NCI-H128 (cell line): Measurements from ENCODE around the gene ZNF407.

Source experiments
- DNase-seq: peaks from one replicate; lab custom pipeline; 2025; ENCODE audit not compliant: unreplicated experiment; lab: John Stamatoyannopoulos, UW

Gene ZNF407

DNA sequence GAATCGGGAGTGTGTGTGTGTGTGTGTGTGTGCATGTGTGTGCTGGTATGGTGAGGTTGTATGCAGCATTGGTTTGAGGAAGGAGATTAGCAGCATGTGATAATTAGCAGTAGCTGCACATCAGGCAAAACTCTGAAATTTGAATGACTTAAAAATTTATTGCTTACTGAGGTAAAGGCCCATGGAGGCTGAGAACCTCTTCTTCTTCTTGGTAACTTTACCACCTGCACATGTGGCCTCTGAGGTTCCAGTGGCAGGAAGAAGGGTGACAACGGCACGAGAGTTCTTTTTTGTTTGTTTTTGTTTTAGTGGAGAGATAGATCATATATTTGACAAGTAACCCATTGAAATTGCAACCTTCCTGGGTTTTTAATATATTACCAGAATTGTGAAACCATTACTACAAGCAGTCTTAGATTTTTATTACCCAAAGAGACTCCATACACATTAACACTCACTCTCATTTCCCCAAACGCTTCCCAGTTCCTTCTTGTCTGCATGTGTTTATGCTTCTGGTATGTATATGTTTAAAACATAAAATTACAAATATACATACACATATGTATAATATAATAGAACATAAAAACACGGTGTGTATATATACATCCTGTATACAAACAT lies 319.2 kb downstream of the ZNF407 start:
- DNase-seq = no peak

DNA sequence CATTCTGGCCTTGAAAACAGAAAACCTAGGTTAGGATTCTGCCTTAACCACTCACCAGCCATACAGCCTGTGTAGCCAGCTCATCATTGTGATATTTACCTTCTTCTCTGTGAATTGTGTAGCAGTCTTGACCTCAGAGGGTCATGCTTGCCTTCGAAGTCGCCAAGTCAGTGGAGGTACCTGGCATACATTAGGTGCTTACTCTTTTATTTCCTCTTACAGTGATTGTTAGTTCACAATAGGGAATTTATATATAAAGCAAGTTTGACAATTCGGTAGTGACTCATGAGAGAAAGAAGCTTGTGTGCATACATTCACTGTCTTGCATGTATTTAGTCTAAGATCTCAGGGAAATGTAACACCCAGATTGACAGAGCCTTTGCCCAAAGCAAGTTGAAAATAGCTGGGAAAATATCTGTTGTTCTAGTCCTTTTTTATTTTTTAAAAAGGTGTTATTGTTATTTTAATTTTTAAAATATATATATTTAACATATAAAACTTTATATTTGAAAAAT lies 320.7 kb downstream of the ZNF407 start:
- DNase-seq = no peak

DNA sequence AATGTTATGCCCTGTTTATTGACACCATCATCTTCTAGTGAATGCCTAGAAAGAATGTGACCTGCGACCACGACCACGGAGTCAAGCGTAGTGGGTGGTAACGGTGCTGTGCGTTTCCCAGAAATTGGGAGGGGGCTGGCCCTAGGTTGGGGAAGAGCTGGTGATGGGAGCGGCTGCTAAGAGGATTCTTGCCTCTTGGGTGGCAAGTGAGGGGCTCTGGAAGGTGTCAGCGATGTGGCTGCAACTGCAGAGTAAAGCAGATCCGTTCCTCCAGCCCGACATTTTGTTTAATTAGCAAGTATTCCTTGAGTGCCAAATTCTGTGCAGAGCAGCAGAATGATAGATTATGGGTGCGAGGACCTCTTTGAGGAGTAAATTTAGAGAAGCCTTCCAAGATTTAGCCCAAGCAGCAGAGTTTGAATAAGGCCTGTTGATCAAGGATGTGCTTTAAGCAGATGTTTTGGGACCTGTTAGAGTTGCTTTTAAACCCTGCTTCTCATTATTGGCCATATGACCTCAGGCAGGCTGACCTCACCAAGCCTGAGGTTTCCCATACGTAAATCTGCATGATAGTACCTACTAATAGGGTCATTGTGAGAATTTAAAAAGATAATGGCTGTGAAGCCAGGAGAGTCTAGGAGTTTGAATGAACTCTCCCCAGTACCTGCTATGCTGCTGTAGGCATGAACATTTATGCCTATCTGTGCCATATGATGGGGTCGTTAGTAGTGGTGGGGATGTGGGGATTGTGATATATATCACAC lies 323.6 kb downstream of the ZNF407 start:
- no peak for DNase-seq

DNA sequence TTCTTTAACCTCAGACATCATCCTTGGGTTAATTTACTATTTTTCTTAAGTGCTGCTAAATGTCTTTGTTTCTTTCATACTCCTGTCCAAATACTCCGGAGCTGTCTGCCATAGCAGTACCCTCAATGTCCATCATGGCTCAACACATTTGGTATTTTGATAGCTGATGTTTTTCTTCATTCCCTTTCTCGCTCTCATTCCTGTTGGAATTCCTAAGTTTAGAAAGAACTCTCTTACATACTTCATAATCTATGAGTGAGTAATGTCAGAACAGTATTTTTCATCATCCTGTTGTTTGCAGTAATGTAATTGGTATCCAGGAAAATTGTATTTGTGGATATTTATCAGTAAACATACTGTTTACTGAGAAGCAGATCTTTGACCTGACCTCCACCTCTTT lies 328.4 kb downstream of the ZNF407 start:
- DNase-seq = no peak

DNA sequence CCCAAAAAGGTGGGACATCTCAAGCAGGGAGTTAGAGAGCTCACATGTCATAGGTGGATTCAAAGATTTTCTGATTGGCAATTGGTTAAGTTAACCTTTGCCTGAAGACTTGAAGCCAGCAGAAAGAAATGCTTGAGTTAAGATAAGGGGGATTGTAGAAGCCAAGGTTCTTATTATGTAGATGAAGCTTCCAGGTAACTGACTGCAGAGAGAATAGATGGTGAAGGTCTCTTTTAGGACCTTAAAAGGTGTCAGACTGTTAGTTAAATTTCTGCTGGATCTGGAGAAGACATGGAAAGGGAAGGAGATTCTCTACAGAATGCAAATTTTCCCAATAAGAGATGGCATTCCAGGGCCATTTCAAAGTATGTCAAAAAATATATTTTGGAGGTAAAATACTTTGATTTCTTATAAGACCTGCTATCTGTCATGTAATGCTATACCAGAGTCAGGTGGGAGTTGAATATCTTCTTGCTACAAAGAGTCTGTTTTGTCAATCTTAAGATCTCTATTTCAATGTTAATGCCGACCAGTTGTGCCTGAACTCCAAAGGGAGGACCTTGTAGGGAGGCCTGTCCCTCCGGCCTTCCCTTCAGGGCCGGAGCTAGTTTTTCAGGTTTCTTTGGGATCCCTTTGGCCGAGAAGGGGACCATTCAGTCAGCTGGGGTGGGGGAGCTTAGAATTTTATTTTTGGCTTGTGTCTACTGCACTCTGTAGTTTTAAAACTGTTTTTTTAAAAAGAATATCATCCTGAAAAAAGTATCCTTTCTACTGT lies 330.7 kb downstream of the ZNF407 start:
- DNase-seq = no peak

DNA sequence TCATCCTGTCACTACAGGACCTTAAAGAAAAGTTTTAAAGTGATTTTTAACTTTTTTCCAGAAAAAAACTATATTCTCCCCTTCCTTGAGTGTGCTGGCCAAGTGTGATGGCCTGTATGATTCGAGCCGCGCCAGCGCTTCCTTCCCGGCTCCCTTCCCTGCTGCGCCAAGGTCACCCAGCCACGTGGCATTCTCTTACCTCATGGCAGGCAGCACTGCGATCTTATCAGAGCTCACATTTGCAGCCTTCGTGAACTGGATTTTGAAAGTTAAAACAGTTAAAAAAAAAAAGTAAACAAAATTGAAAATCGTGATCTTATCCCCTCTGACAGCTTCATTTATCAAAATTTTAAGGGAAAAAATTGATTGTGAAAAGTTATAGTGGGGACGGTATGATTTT lies 331.4 kb downstream of the ZNF407 start:
- DNase-seq = no peak

DNA sequence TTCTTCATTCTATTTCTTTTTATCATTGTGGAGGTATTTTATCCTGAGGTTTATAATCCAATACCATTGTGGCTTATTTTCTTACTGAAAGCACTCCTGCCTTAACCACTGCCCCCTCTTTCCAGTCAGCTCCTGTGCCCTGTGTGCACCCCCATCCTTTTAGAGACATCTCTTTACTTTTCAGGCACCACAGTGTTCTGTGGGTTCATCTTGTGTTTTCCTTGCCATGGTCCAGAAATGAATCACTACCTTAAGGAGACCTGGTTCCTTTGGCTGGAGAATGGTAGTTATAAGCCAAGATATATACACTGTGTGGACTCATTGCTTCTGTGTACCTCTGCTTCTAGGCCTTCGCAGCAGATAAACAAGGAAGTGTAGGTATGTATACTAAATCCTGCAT lies 332.9 kb downstream of the ZNF407 start:
- no peak for DNase-seq

DNA sequence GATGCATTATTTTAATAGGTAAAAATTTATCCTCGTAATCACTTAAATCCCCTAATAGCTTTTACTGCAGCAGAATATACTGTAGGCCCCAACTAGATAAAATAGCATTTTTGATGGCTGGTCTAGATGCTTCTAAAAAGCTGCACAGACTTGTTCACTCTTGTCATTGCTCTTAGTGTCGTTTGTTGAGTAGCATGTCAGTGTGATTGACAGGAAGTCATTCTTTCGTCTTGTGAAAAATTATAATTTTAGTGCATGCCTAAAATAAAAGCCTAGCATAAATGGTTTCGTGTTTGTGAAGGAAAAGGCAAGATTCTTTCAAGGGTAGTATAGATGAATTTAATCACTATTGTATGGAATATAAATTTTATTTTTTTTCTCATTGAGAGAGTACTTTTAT lies 336.3 kb downstream of the ZNF407 start:
- no peak for DNase-seq

DNA sequence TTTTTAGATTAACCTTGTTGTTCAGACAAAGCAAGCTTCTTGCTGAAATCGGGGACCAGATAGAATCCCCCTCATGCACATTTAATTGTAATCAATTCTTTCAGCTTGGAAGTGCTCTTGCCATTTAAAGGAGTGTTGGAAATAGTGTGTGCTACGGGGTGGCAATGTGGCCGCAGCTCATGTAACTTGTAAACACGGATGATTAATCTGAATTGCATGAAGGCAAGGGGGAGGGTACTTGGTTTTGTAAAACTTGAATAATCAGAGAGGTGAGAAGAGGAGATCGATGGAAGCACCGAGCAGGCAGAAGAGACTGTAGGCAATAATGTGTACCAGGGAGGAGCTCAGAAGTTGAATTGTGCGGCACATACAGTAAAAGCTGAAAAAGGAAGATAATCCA lies 337.8 kb downstream of the ZNF407 start:
- no peak for DNase-seq

DNA sequence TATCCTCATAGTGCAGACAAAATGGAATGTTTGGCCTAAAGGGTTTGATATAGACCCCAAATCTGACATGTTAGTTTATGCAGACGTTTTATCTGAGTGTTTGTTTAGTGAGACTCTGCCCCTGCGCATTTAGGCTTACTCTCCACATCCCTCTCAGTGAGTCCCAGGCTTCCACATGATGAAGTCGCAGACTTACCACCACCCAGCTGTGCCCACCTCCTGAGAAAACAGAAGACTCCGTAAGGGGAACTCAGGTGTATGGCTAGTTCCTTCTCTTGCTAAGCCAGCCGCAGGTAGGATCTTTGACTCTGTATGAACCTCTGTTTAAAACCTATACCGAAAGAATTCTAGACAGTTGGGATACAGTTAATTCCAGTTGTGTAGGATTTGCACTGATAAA lies 338.7 kb downstream of the ZNF407 start:
- DNase-seq = no peak

DNA sequence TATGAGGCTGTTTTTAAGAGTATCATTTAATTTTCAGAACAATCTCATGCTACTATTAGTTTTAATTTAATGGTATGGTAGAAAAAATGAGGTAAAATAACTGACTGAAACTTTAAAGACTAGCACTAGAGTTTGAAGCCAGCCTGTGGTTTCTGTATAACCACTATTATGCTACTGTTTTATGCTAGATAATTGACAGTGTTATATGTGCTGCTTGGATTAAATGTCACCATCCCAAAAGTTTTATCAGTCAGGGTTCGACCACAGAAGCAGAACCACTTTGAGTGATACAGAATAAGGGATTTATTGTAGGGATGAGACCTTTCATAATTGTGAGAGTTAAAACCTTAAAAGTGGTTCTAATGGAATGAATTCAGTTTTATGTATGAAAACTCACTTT lies 339.6 kb downstream of the ZNF407 start:
- no peak for DNase-seq

DNA sequence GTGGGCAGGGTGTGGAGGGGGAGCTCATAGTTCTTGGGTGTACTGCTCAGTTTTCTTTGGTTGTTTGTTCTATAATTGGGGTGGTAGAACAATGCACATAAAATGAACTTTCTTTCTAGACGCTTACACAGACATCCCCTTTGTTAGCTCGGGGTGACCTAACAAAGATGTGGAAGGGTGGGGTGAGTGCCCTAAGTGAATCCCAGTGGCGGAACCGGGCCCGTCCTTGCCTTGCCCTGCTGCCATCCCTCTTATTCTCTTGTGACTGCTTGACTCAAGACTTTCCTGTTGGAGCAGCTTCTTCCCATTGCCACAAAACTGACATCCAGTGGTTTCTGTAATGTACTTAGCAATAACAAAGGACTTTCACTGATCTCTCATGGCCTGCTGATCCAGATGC lies 343.2 kb downstream of the ZNF407 start:
- no peak for DNase-seq

DNA sequence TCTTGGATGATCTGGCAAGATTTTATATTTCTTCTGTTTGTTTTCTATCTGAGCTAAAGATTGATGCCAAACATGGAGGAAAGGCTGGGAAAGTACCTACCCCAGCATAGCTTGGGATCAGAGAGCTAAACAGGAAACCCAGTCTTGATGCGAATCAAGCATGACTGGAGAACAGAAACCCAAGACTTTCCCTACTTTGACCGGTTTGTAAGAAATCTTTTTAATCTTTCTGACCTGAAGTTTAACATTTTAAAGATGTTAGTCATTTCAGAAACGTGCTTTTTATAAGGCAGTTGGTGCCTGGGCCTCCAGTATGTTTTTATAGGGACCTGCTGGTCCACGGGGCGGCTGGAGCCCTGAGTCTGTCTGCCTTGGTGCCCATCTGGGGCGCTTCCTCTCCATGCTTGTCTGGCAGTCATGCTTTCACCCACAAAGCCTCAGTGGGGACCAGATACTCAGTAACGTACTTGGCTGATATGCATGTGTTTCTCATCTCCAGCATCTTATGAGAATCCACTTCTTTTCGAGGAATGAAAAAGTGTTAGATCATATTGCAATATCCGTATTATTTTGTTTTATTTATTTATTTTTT lies 344.7 kb downstream of the ZNF407 start:
- DNase-seq = no peak

DNA sequence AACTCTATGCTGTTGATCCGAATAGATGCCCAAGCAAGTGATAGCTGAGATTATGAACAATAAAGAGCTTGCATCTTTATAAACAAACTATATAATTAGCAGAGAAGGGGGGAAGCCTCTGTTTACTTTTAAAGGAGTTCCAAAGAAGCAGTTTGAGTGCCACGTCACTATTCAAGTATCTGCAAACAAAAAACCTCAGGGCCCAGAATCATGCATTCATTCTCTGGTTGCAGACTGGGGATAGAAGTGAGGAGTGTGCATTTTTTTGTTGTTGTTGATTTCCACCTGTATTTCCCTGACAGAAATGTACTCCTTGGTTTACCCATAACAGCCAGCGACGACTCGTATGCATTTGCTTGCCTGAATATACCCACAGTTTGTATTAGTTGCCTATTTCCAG lies 347.0 kb downstream of the ZNF407 start:
- no peak for DNase-seq

DNA sequence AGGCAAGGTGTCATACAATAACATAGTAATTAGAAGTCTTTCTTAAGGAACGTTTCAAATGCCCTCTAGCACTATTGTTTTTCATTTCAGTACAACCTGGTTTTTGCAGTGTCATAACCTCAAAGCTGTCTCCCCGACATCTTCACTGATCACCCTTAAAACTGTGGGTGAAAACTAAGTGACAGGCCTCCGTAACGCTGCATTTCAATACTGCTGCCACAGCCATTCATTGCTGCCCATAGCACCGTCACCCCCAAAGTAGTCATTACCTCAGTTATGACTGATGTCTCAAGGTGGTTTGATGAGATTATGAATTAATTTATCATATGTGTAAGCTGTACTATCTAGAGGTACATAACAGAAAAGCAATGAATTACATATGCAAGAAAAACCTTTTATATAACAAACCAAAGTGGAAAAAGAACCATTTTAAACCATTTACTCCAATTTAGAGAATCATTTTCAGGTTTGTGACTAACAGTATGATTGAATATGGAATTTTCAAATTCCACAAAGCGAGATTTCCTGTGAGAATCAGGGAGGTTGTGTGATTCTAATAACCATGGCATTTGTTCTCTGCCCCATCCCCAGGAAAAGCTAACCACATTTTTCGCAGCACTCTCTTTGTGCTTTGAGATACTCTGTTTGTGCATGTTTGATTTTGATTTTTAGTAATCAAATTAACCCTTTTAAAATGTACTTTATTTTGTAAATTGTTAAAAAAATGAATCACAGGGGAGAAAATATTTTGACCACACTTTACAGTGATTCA lies 348.3 kb downstream of the ZNF407 start:
- no peak for DNase-seq

DNA sequence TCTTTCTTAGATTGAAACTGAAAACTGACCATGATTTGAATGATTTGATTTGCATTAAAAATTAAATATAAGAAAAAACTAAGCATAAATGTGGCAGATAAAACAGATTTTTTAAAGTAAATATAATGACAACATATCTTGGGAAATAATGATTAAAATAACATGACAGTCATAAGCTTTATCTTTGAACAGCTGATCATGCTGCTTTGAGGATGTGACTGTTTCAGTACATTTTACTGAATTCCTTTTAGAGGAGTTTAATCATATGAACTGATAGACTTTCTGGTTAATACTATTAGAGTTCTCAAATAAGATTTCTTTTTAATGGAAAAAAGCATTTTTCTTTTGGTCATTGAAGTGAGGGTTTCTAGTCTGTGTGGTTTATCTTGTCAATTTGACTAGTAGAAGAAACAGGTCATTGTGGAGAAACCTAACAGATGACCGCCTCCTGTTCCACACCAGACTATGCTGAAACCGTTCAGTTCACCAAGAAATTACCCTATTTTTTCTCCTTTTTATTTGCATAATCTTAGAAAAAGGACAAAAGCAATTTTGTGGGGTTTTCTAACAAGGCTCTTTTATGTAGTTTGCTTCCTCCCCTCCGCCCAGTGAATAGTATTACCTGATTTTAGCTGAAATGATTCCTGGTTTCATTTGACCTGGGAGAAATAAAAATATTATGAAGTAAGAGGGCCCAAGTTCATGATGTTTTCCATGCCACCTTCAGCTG lies 349.1 kb downstream of the ZNF407 start:
- no peak for DNase-seq

DNA sequence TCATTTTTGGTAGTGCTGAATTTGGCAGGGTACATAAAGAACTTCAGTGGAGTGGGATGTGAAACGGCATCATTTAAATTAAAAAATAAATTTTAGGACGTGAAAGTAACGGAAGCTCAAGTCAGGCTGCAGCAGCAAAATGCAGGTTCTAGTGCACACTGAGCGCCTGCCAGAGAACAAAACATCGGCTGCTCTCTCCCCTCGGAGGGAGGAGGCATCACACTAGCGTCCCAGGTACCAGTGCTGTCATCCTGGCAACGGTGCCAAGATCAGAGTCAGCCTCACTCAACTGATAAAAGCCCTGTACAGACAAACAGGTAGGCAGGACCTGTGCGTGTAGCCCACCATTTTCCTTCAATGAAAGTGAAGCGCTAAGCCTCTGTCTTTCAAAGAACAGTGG lies 349.7 kb downstream of the ZNF407 start:
- no peak for DNase-seq

DNA sequence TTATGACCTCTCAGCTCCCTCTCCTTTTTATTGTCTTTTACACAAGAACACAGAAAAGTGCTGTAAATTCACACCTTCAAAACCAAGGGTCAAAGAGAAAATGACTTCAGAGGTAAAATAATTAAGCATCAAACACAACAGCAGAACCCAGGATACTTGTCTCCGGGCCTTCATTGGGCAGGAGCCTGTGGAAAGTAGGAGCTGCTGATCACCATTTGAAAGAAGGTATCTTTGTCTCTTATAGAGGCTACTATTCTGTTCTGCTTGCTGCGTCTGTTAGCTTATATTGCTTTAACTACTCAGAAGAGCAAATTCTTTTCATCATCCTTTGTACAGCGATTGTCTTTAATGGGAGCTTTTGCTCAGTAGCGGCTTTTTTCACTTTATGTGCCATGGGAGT lies 350.2 kb downstream of the ZNF407 start:
- no peak for DNase-seq

DNA sequence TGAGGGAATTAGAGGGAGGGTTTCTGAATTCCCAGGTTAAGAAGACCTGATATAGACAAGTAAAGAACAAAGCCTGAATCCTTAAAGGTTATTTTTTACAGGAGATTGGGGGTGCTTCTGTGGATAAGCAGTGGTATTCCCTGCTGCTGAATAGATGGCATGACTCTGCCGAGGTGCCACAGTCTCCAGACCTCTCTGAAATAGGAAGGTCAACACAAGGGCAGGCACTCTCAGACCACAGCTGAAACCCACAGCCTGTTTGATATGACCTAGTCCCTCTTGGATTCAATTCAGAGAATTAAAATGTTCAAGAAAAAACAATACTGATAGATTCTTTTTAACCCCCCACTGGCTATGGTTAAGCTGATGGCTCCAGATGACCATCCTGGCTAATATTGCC lies 351.9 kb downstream of the ZNF407 start:
- no peak for DNase-seq

DNA sequence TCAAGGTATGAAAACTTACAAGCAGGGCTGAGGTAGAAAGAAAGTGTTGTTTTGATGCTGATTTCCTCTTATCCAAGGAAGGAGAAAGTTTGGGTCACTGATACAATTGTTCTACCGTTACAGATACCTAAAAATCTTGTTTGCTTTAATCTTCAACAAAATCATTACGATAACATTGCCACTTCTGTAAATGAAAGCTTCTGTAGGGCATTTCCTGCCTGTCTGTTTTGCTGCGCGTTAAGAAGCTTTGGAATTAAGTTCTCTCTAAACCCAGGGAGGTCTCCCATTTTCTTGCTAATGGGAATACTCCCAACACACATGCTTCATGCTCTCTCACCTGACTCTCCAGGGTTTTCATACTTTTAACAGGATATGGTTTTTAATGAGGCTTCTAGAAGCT lies 352.8 kb downstream of the ZNF407 start:
- DNase-seq = no peak
